HG02870 (cell line): ENCODE measurements around the gene DCAF7.

ENCODE experiments used
- ATAC-seq: cut with Tn5 transposase; IDR thresholded peaks from one replicate; pipeline ENCODE4 v1.9.1; 2021; ENCODE audit warnings: mild to moderate bottlenecking, moderate library complexity; ENCODE audit not compliant: unreplicated experiment

The DCAF7 gene

DNA sequence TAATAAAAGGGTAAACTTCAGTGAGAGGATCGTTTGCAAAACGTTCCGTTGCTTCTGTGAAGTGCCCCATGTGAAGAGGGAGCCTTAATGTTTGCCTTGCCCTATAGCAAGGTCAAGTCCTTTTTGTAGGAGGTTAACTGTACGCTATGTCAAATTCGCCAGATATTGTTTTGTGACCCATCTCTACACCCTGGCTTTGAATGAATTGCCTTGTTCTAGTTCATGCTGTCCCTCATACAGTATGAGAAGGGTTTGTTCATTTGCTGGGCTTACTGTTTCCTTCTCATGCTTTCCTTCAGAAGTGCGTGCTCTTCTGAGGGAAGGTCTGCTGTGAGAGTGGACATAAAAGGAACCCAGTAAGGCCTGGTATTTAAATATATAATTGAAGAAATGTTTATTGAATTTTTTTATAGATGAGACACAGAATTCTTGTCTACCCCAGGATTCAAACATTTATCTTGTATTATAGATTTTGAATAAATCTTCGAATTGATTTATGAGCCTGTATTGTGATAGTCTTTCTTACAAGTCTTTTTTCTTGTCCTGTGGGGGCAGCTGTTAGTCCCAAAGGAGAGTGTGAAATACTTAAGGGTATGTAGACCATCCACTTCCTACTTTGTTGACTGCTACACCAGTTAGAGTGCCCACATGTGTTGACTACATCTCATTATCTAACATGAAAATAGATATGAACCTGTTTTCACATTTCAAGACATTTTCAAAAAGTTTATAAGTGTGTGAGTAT is 73.7 kb downstream of the DCAF7 start:
- ATAC-seq: no peak

DNA sequence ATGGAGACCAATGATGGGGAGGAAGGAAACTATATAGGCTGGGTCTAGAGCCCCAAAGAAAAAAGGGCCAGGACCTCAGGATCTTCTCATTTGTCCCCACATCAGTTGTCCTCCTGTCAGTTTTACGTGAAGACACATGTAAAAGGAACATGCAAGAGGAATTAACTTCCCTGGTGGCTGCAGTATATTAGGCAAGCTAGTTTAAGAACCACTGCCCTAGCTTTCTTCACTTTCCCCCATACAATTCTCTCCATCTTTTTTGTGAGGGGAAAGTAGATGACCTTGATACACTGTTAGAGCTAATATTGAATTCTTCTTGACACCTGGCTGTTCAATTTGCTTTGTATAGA is 74.2 kb downstream of the DCAF7 start:
- ATAC-seq: no peak

DNA sequence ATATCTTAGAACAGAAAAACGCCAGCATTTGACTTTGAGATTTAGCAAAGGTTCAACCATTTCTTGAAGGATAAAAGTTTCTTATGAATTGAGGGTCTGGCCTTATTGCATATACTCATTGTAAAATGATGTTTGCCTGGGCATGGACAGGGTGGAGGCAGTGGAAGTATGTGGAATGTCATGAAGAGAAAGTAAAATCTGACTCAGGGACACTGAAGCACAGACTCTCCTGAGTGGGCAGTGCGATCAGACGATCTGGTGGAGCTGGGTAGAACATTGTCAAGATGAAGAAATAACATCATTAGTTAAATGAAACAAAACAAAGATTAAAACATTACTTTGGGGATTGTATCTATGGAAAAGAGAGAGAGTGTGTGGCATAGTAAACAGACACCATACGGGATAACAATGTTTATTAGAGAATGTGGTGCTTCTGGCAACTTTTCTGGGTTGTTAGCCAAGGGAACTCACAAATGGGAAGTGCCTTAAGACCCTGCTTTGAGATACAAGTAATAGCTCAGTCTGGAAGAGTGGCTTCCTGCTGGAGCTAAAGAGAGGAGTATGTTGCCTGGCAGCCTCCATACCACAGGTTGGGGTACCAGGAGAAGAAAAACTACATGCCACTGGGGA is 76.4 kb downstream of the DCAF7 start:
- ATAC-seq: no peak

DNA sequence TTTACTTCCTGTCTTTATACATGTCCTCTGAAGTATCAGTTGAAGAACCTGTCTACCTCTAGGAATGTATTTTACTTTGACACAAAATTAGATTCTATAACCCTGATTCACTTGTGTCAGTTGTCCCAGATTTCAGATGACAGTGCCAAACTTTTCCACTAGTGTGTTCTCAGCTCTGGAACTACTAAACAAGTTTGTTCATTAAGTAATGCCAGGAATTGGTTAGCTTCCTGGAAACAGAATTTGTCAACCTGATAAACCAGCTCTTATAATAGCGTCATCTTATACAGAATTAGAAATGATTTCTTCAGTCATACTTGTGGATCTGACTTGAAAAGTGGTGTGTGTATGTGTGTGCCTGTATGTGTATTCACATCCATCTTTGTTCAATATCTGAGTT is 79.3 kb downstream of the DCAF7 start:
- ATAC-seq: no peak

DNA sequence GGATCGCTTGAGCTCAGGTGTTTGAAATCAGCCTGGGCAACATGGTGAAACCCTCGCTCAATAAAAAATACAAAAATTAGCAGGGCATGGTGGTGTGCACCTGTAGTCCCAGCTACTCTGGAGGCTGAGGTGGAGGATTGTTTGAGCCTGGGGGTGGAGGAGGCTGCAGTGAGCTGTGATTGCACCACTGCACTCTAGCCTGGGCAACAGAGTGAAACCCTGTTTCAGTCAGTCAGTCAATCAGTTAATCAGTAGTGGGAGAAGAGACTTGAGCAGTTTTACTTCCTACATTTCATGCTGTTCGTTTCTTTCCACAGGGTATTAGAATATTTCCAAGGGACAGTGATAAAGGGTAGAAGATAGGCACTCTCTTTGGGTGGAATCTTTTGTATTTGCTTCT is 80.8 kb downstream of the DCAF7 start:
- no peak for ATAC-seq

DNA sequence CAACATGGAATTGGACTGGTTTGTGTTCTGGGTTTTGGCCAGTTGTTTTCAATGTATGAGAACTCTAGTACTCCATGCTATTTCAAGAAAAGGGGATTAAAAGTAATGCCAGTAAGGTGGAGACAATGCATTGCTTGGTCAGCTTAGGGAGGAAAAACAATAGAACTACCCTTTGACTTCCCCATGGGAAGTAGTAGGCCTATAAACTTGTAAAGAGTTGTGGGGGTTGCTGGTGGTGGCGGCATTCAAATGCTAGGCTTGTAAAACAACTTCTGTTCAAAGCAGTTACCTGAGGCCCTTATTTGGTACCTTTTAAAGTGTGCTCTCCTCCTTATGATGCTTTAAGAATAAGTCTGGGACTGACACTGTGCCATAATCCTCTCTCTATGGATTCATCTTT is 81.3 kb downstream of the DCAF7 start:
- no peak for ATAC-seq

DNA sequence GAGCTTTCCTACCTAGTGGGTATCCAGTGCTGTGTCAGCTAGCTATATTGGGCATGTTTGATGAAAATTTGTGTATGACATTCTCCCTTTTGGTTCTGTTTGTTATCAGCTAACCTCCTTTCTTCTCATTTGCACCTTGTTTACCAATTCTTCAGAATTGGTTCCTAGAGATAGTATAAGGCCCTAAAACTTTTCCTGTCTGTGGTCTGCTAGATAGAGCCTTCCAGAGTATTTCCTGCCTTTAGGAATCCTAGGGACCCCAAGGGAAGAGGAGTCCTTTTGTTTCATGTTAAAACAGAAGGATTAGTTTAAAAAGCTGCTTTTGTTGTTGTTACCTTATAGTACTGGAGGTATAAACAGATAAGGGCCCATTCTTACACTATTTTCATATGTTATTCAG is 83.5 kb downstream of the DCAF7 start:
- no peak for ATAC-seq

DNA sequence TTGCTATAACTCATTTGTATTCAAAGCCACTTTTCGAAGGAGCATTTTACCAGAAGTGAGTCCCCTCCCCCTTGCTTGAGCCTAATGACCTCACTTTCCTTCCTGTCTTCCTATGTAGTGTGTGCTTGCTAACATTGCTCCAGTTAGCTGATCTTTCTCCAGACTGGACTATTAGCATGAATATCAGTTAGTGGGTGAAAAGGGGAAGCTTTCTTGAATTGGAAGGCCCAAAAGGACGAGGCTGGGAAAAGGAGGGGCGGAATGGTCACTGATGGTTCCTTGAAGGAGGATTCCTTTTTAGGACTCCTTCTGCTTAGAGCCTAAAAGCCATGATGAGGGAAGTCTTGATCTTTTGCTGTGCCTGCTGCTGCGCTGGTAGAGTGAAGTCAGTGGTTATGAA is 83.9 kb downstream of the DCAF7 start:
- no peak for ATAC-seq

DNA sequence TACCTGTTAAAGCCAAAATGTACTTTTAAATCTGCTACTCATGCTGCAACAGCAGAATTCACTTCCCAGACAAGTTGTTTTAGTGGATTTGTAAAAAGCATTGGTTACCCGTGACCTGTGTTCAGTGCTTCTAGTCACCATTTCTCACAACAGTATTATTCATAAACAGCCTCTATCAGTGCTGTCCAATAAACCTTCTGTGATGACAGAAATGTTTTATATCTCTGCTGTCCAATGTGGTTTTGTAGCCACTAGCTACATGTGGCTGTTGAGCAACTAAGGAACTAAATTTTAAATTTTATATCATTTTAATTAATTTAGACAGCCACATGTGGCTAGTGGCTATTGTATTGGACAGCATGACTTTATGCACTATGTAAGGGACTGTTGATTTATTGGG is 84.5 kb downstream of the DCAF7 start:
- ATAC-seq: no peak

DNA sequence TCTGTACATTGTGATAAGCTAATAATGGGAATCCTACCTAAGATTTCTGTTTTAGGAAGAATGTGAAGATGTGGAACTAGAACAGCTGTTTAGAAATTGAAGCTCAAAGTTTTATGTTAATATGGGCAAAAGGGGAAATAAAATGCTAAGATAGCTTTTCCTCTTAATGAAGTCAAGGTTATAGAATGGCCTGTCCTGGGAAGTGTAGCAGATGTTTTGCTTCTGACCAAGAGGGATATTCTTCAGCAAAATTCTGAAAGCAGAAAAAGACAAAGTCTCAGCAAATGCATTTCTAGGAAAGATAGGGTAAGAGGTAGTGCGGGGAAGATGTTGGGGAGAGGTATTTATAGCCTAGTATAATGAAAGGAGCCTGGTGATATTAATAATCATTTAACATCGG is 85.0 kb downstream of the DCAF7 start:
- ATAC-seq: no peak

DNA sequence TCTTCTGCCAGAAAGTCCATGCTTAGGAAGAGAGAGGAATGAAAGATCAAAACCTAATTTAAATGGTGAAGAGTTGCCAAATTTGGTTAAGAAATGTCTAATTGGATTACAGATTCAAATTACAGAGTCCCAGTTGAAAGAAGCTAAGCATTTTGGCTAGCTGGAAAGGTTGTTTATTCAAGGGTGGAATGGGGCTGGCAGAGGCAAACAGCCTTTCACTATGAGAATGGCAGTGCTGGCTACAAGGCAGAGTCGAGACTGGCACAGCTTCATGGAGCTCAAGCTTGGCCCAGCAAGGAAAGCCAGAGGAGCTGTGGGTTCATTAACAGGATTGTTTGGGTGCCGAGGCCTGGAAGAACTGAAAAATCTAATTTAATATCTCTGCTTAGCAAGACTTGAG is 85.5 kb downstream of the DCAF7 start:
- ATAC-seq: no peak

DNA sequence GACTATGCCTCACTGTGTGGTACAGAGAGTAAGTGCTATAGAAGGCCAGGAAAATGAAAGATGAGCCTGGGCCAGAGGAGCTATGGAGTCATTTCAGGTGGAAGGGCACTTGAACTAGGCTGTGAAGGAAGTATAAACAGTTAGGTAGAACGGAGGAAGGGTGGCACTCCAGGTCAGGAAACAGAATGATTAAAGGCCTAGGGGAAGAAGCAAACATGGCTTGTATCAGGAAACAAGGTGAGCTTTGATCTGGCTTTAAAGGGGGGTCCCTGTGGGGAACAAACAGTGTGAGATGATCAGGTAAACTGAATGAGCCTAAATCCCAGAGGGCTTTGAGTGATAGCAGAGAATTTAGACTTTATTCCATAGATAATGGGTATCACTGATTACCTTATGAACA is 88.8 kb downstream of the DCAF7 start:
- no peak for ATAC-seq

DNA sequence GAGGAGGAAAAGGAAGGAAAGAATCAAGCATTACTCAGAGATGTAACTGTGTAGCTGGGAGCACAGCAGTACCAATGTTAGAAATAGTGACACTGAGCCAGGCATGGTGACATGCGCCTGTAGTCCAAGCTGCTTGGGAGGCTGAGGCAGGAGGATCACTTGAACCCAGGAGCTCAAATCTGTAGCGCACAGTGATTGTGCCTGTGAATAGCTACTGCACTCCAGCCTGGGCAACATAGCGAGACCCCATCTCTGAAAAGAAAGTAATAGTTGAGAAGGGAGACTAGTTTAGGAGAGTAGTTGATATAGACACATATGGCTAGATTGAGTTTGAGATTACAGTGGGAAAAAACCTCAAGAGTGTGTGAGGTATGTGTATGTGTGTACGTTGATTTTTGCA is 89.8 kb downstream of the DCAF7 start:
- ATAC-seq: no peak

DNA sequence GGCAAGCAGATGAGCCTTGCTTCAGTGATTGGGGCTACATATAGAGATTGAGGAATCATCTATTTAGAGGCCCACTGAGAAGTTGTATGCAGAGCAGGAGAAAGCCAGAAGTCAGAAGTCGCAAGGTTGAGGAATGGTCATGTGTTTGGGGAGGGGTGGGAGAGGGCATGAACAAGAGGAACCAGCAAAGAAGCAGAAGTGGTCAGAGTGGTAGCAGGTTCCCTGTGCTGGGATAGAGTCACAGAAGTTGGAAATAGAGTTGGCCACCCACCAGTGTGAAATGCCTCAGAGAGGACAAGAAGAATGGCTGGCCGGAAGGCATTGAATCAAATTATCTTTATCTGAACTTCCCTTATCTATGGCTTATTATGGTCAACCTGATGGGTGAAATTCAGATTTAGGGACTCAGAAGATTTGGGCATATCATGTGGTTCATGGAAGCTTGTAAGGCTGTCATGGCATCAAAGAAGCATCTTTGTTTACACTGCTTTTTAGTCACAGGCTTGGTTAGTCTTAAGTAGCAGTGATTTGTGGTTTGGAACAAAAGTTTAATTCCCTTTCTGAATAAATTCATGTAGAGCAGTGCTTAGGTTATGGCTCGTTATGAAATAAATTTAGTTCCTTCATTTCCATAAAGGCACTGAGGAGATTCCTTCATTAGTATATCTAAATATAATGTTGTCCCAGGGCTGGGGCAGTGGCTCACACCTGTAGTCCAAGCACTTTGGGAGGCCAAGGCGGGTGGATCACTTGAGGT is 91.6 kb downstream of the DCAF7 start:
- ATAC-seq: no peak
